ENCODE measurements around the gene GJA3. TPM values are rescaled to one million over a fixed set of nuclear protein-coding genes. Genes with fewer than 3 reads are reported as not detected.

GJA3 gene
- total RNA-seq = not detected

GRCh38 chr13:20160306-20161274 is at the start of gene GJA3:
Gene GJA3 (minus strand): TSS chr13:20161052. CDS start chr13:20143288, 17,764 bp downstream.
- peak; percentile 23 for DNase-seq

GRCh38 chr13:20209948-20210347 is 49.1 kb upstream of the GJA3 start:
- no peak for DNase-seq

- DNase-seq = no peak
These were observed 45.9 kb upstream of the GJA3 start for GRCh38 chr13:20206698-20207235.

- DNase-seq = no peak
These were observed 45.3 kb upstream of the GJA3 start for GRCh38 chr13:20206065-20206697.

GRCh38 chr13:20198781-20199180 is 37.9 kb upstream of the GJA3 start:
- DNase-seq = no peak

GRCh38 chr13:20197361-20197834 is 36.5 kb upstream of the GJA3 start:
- no peak for DNase-seq

- no peak for DNase-seq
These were observed 34.9 kb upstream of the GJA3 start for GRCh38 chr13:20195801-20196200.

- DNase-seq = no peak
These were observed 33.2 kb upstream of the GJA3 start for GRCh38 chr13:20193907-20194631.

- DNase-seq = no peak
These were observed 32.5 kb upstream of the GJA3 start for GRCh38 chr13:20193162-20193906.

GRCh38 chr13:20192836-20193161 is 31.9 kb upstream of the GJA3 start, which contains the start of gene GJB2:
Gene GJB2 (minus strand): TSS chr13:20192938. CDS start chr13:20189581, 3,357 bp downstream.
- DNase-seq = no peak

GRCh38 chr13:20192158-20192835 is 31.4 kb upstream of the GJA3 start:
- DNase-seq = no peak

GRCh38 chr13:20191311-20192157 is 30.7 kb upstream of the GJA3 start:
- no peak for DNase-seq

GRCh38 chr13:20190481-20191310 is 29.8 kb upstream of the GJA3 start:
- no peak for DNase-seq

GRCh38 chr13:20190076-20190475 is 29.2 kb upstream of the GJA3 start:
- DNase-seq = no peak

GRCh38 chr13:20188667-20189553 is 28.1 kb upstream of the GJA3 start:
- DNase-seq = no peak

- DNase-seq = no peak
These were observed 25.9 kb upstream of the GJA3 start for GRCh38 chr13:20186771-20187170.

GRCh38 chr13:20185366-20186056 is 24.7 kb upstream of the GJA3 start:
- DNase-seq = no peak

All from effector CD4-positive, alpha-beta T cell (primary cell).